GM12878 (cell line): ENCODE measurements around the gene EPHA5.

ENCODE experiments used
- CREB1 ChIP-seq: IDR thresholded peaks from 2 replicates; pipeline ENCODE4 v1.6.1; 2012; ENCODE audit warnings: low read depth, mild to moderate bottlenecking, inconsistent platforms
- CTCF ChIP-seq, 3 experiments: IDR thresholded peaks in 2 of 3; conservative IDR thresholded peaks in 1 of 3; 2 replicates each; pipeline ENCODE4 v1.5.1; 2011; ENCODE audit warnings: low read depth in 3 of 3, low read length in 3 of 3, mild to moderate bottlenecking in 3 of 3, control low read depth in 2 of 3, moderate library complexity in 2 of 3, inconsistent platforms in 1 of 3, mixed read lengths in 1 of 3; ENCODE audit not compliant: control insufficient read depth in 2 of 3, insufficient read depth in 1 of 3; ENCODE audit errors: extremely low read depth in 1 of 3
- E2F4 ChIP-seq: IDR thresholded peaks from 2 replicates; pipeline ENCODE4 v1.6.1; 2012; ENCODE audit warnings: low read depth, low read length, improper control_type of control experiment
- LARP7 ChIP-seq: fragments of 450-650 bp; IDR thresholded peaks from 2 replicates; pipeline ENCODE4 v1.6.1; 2017; ENCODE audit warnings: mild to moderate bottlenecking
- POLR2AphosphoS5 ChIP-seq: IDR thresholded peaks from 2 replicates; pipeline ENCODE4 v1.6.1; 2011; ENCODE audit warnings: mild to moderate bottlenecking, low read length, inconsistent platforms
- ZNF207 ChIP-seq: fragments of 450-650 bp; IDR thresholded peaks from 2 replicates; pipeline ENCODE4 v1.6.1; 2014; ENCODE audit warnings: antibody characterized with exemption, mild to moderate bottlenecking, borderline replicate concordance

- TF ChIP-seq POLR2AphosphoS5, result no peak
- TF ChIP-seq CREB1, result no peak
- TF ChIP-seq E2F4, result no peak
- TF ChIP-seq CTCF (IDR thresholded peaks at IDR 0.05 in 2 of 3, conservative IDR thresholded peaks at IDR 0.05 in 1 of 3; ENCODE audit: control insufficient read depth in 2 of 3, extremely low read depth in 1 of 3, insufficient read depth in 1 of 3, low read depth in 3 of 3, low read length in 3 of 3), result no peak
- no peak for TF ChIP-seq LARP7
- no peak for TF ChIP-seq ZNF207
Measured at GRCh38 chr4:65311120-65311519, 359.2 kb downstream of the EPHA5 start.
